ENCODE results near the gene HOOK1. TPM values are rescaled to one million over a fixed set of nuclear protein-coding genes. Genes with fewer than 3 reads are reported as not detected.
A peak's percentile ranks its signal among the peaks of the same experiment; 100 is the strongest.
"Not testable (repeated sequence)": the region's sequence is repeated elsewhere in the genome, so short reads cannot be mapped to it uniquely, and the experiment has no call there.

Gene HOOK1
- total and polyA plus RNA-seq, 4 donors: 4.1 to 35.5 (median 12.7) TPM

GRCh38 chr1:59906931-59907330 is 92.2 kb downstream of the HOOK1 start:
- DNase-seq: no peak
- H3K4me1 ChIP-seq (ENCODE audit: control insufficient read depth in 5 of 5, insufficient read depth in 5 of 5, low read length in 5 of 5): no peaks in the 10 kb centered on the region
- ATAC-seq (ENCODE audit: insufficient read depth, low FRiP score): no peak
- WGBS, 2 donors: 81 to 90% methylated on average over 2 of the region's 2 CpGs
- no peak overlapping the region for H3K27ac ChIP-seq (ENCODE audit: low read depth in 1 of 2, low read length in 1 of 2)
- no peaks in the 10 kb centered on the region for H3K9me3 ChIP-seq (ENCODE audit: control insufficient read depth in 4 of 4, insufficient read depth in 3 of 4, low read length in 3 of 4)
- TF ChIP-seq CTCF (IDR thresholded peaks at IDR 0.05; ENCODE audit: control extremely low read depth, extremely low read depth): no peak
- H3K4me3 ChIP-seq: no peak overlapping the region
- no peak overlapping the region for H3K9ac ChIP-seq (ENCODE audit: insufficient read depth in 1 of 2, low read length in 2 of 2)
- no peaks in the 10 kb centered on the region for H3K27me3 ChIP-seq (ENCODE audit: control insufficient read depth in 3 of 3, insufficient read depth in 3 of 3, low read length in 2 of 3)
- H3K36me3 ChIP-seq (ENCODE audit: control insufficient read depth in 4 of 4, insufficient read depth in 4 of 4, low read length in 4 of 4): no peaks in the 10 kb centered on the region

- H3K27me3 ChIP-seq (ENCODE audit: control insufficient read depth in 3 of 3, insufficient read depth in 3 of 3, low read length in 2 of 3): no peaks in the 10 kb centered on the region
- no peaks in the 10 kb centered on the region for H3K9me3 ChIP-seq (ENCODE audit: control insufficient read depth in 4 of 4, insufficient read depth in 3 of 4, low read length in 3 of 4)
- no peaks in the 10 kb centered on the region for H3K36me3 ChIP-seq (ENCODE audit: control insufficient read depth in 4 of 4, insufficient read depth in 4 of 4, low read length in 4 of 4)
- no peak overlapping the region for H3K27ac ChIP-seq (ENCODE audit: low read depth in 1 of 2, low read length in 1 of 2)
- ATAC-seq (ENCODE audit: insufficient read depth, low FRiP score): no peak
- no peak overlapping the region for H3K4me3 ChIP-seq
- WGBS, 2 donors: 68 to 90% methylated on average over 2 of the region's 2 CpGs
- H3K4me1 ChIP-seq (ENCODE audit: control insufficient read depth in 5 of 5, insufficient read depth in 5 of 5, low read length in 5 of 5): no peaks in the 10 kb centered on the region
- no peak overlapping the region for H3K9ac ChIP-seq (ENCODE audit: insufficient read depth in 1 of 2, low read length in 2 of 2)
- no peak for TF ChIP-seq CTCF (IDR thresholded peaks at IDR 0.05; ENCODE audit: control extremely low read depth, extremely low read depth)
- no peak for DNase-seq
Observed at GRCh38 chr1:59908084-59908483, 93.3 kb downstream of the HOOK1 start.

GRCh38 chr1:59908682-59909081 is 93.9 kb downstream of the HOOK1 start:
- Histone ChIP-seq H3K27ac (ENCODE audit: low read depth in 1 of 2, low read length in 1 of 2) (no peak overlapping the region), H3K36me3 (ENCODE audit: control insufficient read depth in 4 of 4, insufficient read depth in 4 of 4, low read length in 4 of 4) (no peaks in the 10 kb centered on the region), H3K4me1 (ENCODE audit: control insufficient read depth in 5 of 5, insufficient read depth in 5 of 5, low read length in 5 of 5) (no peaks in the 10 kb centered on the region), H3K27me3 (ENCODE audit: control insufficient read depth in 3 of 3, insufficient read depth in 3 of 3, low read length in 2 of 3) (no peaks in the 10 kb centered on the region), H3K9me3 (ENCODE audit: control insufficient read depth in 4 of 4, insufficient read depth in 3 of 4, low read length in 3 of 4) (no peaks in the 10 kb centered on the region), H3K4me3 (no peak overlapping the region), H3K9ac (ENCODE audit: insufficient read depth in 1 of 2, low read length in 2 of 2) (no peak overlapping the region)
- ATAC-seq (ENCODE audit: insufficient read depth, low FRiP score) (no peak), DNase-seq (no peak)
- no peak for TF ChIP-seq CTCF (IDR thresholded peaks at IDR 0.05; ENCODE audit: control extremely low read depth, extremely low read depth)
- 97 to 98% methylated on average over 2 of the region's 2 CpGs for whole genome bisulfite sequencing, 2 donors

- not testable (repeated sequence) for H3K27me3 ChIP-seq (ENCODE audit: control insufficient read depth in 3 of 3, insufficient read depth in 3 of 3, low read length in 2 of 3); H3K9ac ChIP-seq (ENCODE audit: insufficient read depth in 1 of 2, low read length in 2 of 2); H3K36me3 ChIP-seq (ENCODE audit: control insufficient read depth in 4 of 4, insufficient read depth in 4 of 4, low read length in 4 of 4); ATAC-seq (ENCODE audit: insufficient read depth, low FRiP score); H3K9me3 ChIP-seq (ENCODE audit: control insufficient read depth in 4 of 4, insufficient read depth in 3 of 4, low read length in 3 of 4); H3K4me3 ChIP-seq; DNase-seq
- WGBS, 2 donors: 93 to 96% methylated on average over 7 of the region's 7 CpGs
- peaks cover 0 to 15% (median 0%) of the 10 kb centered on the region in 5 donors for H3K4me1 ChIP-seq (ENCODE audit: control insufficient read depth in 5 of 5, insufficient read depth in 5 of 5, low read length in 5 of 5)
- peak overlapping the region in 1 of 2 donors; percentile 56 for H3K27ac ChIP-seq (ENCODE audit: low read depth in 1 of 2, low read length in 1 of 2)
Observed at GRCh38 chr1:59914791-59915286, 100.1 kb downstream of the HOOK1 start.
